Measurements from ENCODE around the gene ZBTB38. TPM values are rescaled to one million over a fixed set of nuclear protein-coding genes. Genes with fewer than 3 reads are reported as not detected.

The ZBTB38 gene
- total RNA-seq, 4 donors from 2014 or later: 183 to 225 (median 203) TPM

DNA sequence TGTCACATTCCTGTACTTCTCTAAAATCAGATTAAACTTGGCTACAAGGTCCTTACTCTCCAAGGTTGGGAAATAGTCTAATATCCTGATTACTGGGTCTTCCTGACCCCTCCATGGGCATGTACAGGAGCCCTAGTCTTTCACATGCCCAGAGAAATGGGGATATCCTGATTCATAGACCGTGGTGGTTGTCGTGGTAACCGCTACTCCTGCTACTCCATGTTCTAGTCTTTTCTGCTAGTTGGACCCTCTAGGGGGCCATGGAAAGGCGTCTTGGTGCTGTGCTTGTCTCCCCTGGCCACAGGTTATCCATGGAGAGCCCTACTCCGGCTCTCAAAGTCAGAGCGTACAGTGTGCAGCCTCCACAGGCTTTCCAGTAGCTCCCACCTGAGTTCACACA lies 13.1 kb upstream of the ZBTB38 start:
- H3K27ac ChIP-seq: no peak overlapping the region
- 79 to 80% methylated on average over 6 of the region's 6 CpGs for WGBS, 2 donors (ENCODE audit: low coverage in 1 of 2)
- TF ChIP-seq POLR2A (IDR thresholded peaks at IDR 0.05) (no peak), EP300 (IDR thresholded peaks at IDR 0.05) (no peak), POLR2AphosphoS5 (IDR thresholded peaks at IDR 0.05) (no peak)
- TF ChIP-seq, protein P1, sequence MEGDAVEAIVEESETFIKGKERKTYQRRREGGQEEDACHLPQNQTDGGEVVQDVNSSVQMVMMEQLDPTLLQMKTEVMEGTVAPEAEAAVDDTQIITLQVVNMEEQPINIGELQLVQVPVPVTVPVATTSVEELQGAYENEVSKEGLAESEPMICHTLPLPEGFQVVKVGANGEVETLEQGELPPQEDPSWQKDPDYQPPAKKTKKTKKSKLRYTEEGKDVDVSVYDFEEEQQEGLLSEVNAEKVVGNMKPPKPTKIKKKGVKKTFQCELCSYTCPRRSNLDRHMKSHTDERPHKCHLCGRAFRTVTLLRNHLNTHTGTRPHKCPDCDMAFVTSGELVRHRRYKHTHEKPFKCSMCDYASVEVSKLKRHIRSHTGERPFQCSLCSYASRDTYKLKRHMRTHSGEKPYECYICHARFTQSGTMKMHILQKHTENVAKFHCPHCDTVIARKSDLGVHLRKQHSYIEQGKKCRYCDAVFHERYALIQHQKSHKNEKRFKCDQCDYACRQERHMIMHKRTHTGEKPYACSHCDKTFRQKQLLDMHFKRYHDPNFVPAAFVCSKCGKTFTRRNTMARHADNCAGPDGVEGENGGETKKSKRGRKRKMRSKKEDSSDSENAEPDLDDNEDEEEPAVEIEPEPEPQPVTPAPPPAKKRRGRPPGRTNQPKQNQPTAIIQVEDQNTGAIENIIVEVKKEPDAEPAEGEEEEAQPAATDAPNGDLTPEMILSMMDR (IDR thresholded peaks at IDR 0.05): no peak
- no peak overlapping the region for H3K4me3 ChIP-seq
- H3K36me3 ChIP-seq: no peaks in the 10 kb centered on the region
- no peaks in the 10 kb centered on the region for H3K9me3 ChIP-seq
- no peak for ATAC-seq
- H3K27me3 ChIP-seq: no peaks in the 10 kb centered on the region
- no peaks in the 10 kb centered on the region for H3K4me1 ChIP-seq

DNA sequence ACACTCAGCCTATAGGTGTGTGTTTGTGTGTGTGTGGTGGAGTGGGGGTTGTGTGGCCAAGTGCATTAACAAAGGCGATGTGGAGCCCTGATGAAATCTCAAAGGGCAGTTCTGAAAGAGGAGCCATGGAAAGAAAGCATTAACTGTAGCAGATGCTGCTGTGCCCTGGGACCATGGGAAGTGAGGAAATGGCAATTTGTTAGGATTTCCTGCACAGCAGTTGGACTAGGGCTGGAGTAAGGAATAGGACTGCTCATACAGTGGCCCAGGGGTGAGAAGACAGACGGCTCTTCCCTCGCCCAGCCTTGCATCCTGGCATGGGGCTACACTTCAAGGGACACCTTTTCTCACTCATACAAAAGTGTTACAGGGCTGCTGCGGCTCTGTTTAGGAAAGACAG lies 12.3 kb upstream of the ZBTB38 start:
- Histone ChIP-seq H3K4me1 (peaks cover 0 to 5% (median under 1%) of the 10 kb centered on the region in 3 donors), H3K27me3 (no peaks in the 10 kb centered on the region), H3K36me3 (no peaks in the 10 kb centered on the region), H3K9me3 (no peaks in the 10 kb centered on the region), H3K4me3 (no peak overlapping the region), H3K27ac (no peak overlapping the region)
- 74 to 89% methylated on average over 4 of the region's 4 CpGs for WGBS, 2 donors (ENCODE audit: low coverage in 1 of 2)
- no peak for ATAC-seq
- TF ChIP-seq POLR2A (IDR thresholded peaks at IDR 0.05) (no peak), EP300 (IDR thresholded peaks at IDR 0.05) (no peak), POLR2AphosphoS5 (IDR thresholded peaks at IDR 0.05) (no peak)
- TF ChIP-seq, protein P1 (IDR thresholded peaks at IDR 0.05): no peak

DNA sequence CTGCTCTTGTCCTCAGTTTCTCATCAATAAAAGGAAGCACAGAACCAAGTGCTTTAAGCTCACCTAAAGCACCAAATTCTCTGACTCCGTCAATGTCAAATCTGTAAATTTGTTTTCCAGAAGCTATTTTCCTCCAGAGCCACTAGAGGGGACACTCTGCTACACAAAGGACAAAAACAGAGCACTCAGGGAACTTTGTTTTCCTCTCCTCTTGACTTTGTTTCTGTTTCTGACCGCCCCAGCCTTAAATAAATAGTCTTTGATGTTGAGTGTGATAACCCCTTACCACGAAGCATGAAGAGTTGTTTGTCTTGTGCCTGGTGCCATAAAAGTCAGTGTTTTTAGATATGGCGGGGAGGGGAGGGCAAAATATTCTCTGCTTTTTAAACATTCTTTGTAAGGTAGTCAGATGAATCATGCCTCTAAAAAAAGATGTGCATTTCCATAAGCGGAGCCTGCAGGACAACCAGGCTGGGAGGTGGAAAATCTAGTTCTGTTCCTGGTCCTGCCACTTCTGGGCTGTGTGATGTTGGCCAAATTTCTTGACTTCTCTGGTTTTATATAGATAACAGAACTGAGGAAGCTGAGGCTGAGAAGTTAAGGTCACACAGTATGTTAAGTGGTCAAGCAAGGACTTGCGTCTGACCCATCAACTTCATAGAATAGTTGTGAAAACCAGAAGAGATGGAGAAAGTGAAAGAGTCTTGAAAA lies 7.3 kb upstream of the ZBTB38 start:
- Histone ChIP-seq H3K27ac (peak overlapping the region; percentile 8 to 69 (median 54)), H3K4me3 (peak overlapping the region; percentile 23 to 27), H3K27me3 (no peaks in the 10 kb centered on the region), H3K4me1 (peaks cover 2 to 16% (median 9%) of the 10 kb centered on the region in 3 donors), H3K36me3 (no peaks in the 10 kb centered on the region), H3K9me3 (no peaks in the 10 kb centered on the region)
- 22 to 23% methylated on average over 6 of the region's 6 CpGs for WGBS, 2 donors (ENCODE audit: low coverage in 1 of 2)
- TF ChIP-seq EP300 (IDR thresholded peaks at IDR 0.05) (no peak), POLR2A (IDR thresholded peaks at IDR 0.05) (no peak)
- TF ChIP-seq, protein P1 (IDR thresholded peaks at IDR 0.05): peak; percentile 77 to 94 (median 85)
- peak; percentile 71 for ATAC-seq

DNA sequence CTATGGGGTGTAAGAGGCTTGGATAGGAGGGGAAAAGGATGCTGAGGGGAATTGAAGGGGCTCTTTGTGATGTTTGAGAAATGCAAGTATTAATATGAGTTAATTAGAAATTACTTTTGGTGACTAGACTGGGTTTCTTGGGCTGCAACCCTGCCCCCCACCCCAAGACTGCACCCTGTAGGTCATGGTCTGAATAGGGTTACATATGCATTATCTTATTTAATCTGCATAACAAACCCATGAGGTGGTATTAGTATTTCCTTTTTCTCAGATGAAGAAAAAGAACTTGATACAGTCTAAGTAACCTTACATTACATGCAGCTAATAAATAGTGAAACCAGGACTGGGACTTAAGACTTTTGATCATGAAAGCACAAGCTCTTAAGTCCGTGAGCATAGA lies 5.6 kb upstream of the ZBTB38 start:
- H3K4me3 ChIP-seq: no peak overlapping the region
- ATAC-seq: no peak
- no peaks in the 10 kb centered on the region for H3K9me3 ChIP-seq
- TF ChIP-seq, protein P1 (IDR thresholded peaks at IDR 0.05): no peak
- no peak for TF ChIP-seq POLR2A (IDR thresholded peaks at IDR 0.05)
- H3K36me3 ChIP-seq: no peaks in the 10 kb centered on the region
- H3K27ac ChIP-seq: no peak overlapping the region
- no peaks in the 10 kb centered on the region for H3K27me3 ChIP-seq
- H3K4me1 ChIP-seq: peaks cover 11 to 33% (median 21%) of the 10 kb centered on the region in 3 donors
- 87 to 100% methylated on average over 1 of the region's 1 CpG for WGBS, 2 donors (ENCODE audit: low coverage in 1 of 2)

DNA sequence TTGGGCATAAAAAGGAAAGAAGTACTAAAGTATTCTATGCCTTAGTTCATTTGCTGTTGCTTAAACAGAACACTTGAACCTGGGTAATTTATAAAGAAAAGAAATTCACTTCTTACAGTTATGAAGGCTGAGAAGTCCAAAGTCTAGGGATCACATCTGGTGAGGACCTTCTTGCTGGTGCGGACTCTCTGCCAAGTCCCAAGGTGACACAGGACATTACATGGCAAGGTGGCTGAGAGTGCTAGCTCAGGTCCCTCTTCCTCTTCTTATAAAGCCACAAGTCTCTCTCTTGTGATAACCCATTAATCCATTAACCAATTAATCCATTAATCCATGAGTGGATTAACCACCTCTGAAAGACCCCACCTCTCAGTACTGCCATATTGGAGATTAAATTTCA lies 3.1 kb upstream of the ZBTB38 start:
- no peaks in the 10 kb centered on the region for H3K36me3 ChIP-seq
- H3K27ac ChIP-seq: peak overlapping the region in 3 of 4 donors; percentile 86 to 87 (median 86)
- no peaks in the 10 kb centered on the region for H3K27me3 ChIP-seq
- no peak overlapping the region for H3K4me3 ChIP-seq
- ATAC-seq: no peak
- H3K4me1 ChIP-seq: peaks cover 15 to 57% (median 21%) of the 10 kb centered on the region in 3 donors
- no peak for TF ChIP-seq EP300 (IDR thresholded peaks at IDR 0.05)
- no peak for TF ChIP-seq POLR2A (IDR thresholded peaks at IDR 0.05)
- TF ChIP-seq POLR2AphosphoS5 (IDR thresholded peaks at IDR 0.05): no peak
- TF ChIP-seq, protein P1 (IDR thresholded peaks at IDR 0.05): no peak
- H3K9me3 ChIP-seq: no peaks in the 10 kb centered on the region
- WGBS, 2 donors (ENCODE audit: low coverage in 1 of 2): 100% methylated on average over 1 of the region's 1 CpG
